A172 (cell line): ENCODE data around the gene CARD11. TPM values are rescaled to one million over a fixed set of nuclear protein-coding genes. Genes with fewer than 3 reads are reported as not detected.

Experiments used
- DNase-seq: peaks from one replicate; pipeline ENCODE4 v3.0.0-alpha.2; 2015; ENCODE audit warnings: low spot score
- total RNA-seq: library from RNA; depleted of rRNA; stranded (reverse); fragments of >200 nt; shearing (Covaris generic); gene quantifications from 2 replicates; pipeline ENCODE4 v1.2.3, GENCODE V29; 2014; rRNA removed

CARD11 gene
- total RNA-seq, 1 experiment from 2014 or later: 23.0 TPM

GRCh38 chr7:2873686-2874551 lies 169.7 kb downstream of the CARD11 start:
- DNase-seq: peak; percentile 97

DNA sequence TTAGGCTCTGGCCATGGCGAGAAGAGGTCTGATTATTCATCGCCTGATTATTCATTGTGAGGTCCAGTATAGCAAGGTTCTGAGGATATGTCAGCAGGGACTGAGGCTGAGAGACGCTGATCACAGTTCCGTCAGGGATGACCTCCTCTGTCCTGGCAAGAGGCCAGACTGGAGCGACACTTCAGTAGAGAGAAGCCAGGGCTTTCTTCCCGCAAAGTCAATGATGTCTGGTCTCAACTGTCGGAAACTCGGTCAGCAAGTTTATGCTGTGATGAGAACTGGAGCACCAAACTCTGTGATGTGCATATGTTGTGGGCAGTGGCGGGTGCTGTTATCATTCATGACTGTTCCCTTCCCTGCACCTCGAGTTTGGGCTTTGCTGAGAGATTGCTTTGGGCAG lies 170.5 kb downstream of the CARD11 start:
- DNase-seq: peak; percentile 26

- DNase-seq: no peak
These were observed 171.3 kb downstream of the CARD11 start for GRCh38 chr7:2872296-2872874.

GRCh38 chr7:2870471-2870931 lies 173.2 kb downstream of the CARD11 start:
- DNase-seq: peak; percentile 92

DNA sequence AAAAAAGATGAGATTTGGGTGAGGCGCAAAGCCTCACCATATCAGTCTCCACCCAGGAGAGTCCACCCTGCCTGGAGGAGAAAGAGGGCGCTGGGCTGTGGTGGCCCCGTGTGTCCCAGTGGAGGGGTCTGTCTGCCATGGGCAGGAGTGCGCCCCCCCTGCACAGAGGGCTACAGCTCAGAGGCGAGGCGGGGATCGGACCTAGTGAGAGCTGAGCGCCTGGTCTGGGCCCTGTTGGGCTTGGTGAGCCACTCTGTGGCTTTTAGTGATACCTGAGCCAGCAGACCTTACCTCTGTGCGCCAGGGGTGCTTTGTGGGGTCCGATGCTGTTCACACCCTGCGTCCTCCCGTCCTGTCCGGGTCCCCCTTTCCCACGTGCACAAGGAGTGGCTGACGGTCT lies 173.7 kb downstream of the CARD11 start:
- no peak for DNase-seq

DNA sequence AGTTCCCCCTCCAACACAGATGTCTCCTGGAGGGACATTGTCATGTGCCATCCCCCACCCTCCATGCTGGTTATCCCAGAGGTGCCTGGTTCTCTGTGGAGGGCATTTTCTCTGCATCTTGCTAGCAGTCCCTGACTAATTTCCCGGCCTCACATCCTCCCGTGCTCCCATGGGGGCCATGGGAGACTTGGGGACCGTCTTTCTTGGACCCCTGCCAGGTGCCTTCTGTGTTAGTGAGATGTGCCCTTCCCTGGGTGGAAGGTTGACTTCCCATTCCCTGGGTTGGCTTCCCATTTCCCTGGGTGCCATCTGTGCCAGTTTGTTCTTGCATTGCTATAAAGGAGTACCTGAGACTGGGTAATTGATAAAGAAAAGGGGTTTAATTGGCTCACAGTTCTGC lies 177.1 kb downstream of the CARD11 start:
- no peak for DNase-seq

DNA sequence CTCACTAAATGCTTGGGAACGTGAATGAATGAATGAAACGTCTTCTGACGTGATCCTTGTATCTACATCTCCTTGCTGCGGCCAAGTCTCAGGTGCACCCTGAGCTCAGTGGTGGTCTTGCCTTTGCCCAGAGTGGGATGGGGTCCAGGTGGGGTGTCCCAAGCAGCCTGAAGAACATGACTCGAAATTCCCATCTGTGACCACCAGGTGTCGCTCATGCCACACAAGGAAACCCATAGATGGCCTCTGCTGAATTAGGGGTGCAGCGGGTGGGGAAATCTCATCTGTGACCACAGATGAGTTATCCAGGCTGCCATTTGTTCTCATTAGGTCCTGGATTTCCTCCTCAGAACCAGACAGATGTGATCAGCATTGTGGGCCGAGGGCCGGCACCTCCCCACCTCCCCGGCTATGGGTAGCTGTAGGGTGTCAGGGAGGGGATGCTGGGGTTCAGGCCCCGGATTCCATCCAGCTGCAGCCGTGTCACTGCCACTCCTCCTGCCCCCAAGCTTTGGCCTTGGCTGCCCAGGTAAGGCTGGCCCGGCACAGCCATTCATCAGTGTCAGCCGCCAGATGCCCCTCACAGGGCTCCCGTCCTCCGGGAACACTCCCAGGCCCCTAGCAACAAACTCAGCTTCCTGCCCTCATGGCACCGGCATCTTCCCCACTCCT lies 178.5 kb downstream of the CARD11 start:
- DNase-seq: peak; percentile 70

DNA sequence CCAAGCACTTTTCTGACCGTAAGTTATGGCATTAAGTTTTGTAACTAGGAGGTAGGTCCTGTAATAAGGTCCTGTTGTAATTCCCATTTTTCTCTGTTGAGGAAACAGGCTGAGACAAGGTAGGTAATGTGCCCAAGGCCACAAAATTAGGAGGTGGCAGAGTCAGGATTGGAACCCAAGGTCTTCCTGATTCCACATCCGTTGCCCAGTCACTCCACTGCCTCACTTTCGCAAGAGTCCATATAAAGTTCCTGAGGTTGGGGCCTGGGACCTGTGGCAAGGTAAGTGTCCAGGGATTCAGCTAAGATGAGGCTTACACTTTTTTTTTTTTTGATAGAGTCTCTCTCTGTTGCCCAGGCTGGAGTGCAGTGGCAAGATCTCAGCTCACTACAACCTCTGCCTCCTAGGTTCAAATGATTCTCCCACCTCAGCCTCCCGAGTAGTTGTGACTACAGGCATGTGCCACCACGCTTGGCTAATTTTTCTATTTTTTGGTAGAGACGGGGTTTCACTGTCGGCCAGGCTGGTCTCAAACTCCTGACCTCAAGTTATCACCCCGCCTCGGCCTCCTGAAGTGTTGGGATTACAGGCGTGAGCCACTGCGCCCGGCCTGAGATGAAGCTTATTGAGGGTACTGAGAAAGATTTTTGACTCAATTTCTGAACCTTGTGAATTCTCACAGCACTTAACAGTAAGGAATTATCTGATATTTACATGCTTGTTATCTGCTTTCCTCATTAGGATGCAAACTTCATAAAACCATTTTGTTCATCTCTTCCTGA lies 179.3 kb downstream of the CARD11 start:
- DNase-seq: peak; percentile 35

- DNase-seq: peak; percentile 98
These were observed 180.1 kb downstream of the CARD11 start for GRCh38 chr7:2863461-2864066.

- DNase-seq: peak; percentile 53
These were observed 180.8 kb downstream of the CARD11 start for GRCh38 chr7:2862831-2863361.

GRCh38 chr7:2861509-2861908 lies 182.2 kb downstream of the CARD11 start:
- no peak for DNase-seq

DNA sequence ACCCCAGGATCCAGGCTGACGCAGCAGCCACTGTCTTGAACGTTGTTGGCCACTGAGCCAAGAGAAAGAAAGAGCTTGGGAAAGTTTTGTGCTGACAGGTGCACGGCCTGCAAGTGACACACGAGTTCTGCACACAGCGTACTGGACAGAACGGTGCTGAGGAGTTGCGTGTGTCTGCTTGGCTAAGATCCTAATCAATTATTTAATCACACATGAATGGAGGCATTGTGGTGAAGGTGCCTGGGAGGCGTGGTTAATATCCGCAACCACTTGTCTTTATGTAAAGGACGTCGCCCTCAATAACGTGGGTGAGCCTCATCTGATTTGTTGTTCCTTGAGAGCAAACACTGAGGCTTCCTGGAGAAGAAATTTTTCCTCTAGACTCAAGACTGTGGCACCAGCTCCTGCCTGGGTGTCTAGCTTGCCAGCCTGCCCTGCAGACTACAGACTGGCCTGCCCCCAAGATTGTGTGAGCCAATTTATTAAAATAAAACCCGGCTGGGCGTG lies 183.0 kb downstream of the CARD11 start:
- DNase-seq: no peak

DNA sequence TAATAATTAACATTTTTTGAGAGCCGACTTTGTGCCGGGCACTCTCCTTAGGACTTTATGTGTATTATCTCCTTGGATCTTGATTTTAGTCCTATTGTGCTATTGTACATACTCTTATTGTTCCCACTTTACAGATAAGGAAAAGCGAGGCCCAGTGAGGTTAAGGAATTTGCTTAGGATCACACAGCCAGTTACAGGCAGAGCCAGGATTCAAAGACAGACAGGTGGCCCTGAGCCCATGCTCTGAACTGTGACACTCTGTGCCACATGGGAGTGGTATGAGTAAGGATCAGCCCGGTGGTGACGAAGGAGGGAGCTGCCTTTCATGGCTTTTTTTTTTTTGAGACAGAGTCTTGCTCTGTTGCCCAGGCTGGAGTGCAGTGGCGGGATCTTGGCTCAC lies 183.7 kb downstream of the CARD11 start:
- DNase-seq: no peak

GRCh38 chr7:2858621-2859020 lies 185.0 kb downstream of the CARD11 start:
- DNase-seq: no peak

GRCh38 chr7:2856388-2857169 lies 187.1 kb downstream of the CARD11 start:
- no peak for DNase-seq

Other genes starting within 250 kb of the CARD11 start
- gene GNA12, start 199.6 kb downstream of the CARD11 start, total RNA-seq: 16.4 and 22.4 TPM in 2 replicates